ENCODE measurements around the gene RABL3. TPM values are rescaled to one million over a fixed set of nuclear protein-coding genes. Genes with fewer than 3 reads are reported as not detected.
"Not testable (repeated sequence)": the region's sequence is repeated elsewhere in the genome, so short reads cannot be mapped to it uniquely, and the experiment has no call there.

Gene RABL3
- 10 to 100 TPM in 2 of 5 donors, 1 to 10 TPM in 3; 2.0 to 27.7 (median 9.3) TPM for total RNA-seq
- polyA plus RNA-seq, result 10 to 100 TPM in 1 of 3 donors, 1 to 10 TPM in 2; 5.0 to 15.9 (median 9.5) TPM
- long read RNA-seq, donor 1, partial matches to known transcripts, result 0 of 1 reads
- long read RNA-seq, donor 1, other reads (novel, unspliced or antisense), result 0 of 1 reads
- long read RNA-seq, donor 2, partial matches to known transcripts, result 0 of 5 reads
- long read RNA-seq, donor 2, other reads (novel, unspliced or antisense), result 5 of 5 reads
- long read RNA-seq, donor 3, partial matches to known transcripts, result 0 of 2 reads
- long read RNA-seq, donor 3, other reads (novel, unspliced or antisense), result 0 of 2 reads
- long read RNA-seq, donor 4, partial matches to known transcripts, result 0 of 1 reads
- long read RNA-seq, donor 4, other reads (novel, unspliced or antisense), result 0 of 1 reads
- long read RNA-seq, donor 5, partial matches to known transcripts, result 0 of 4 reads
- long read RNA-seq, donor 5, other reads (novel, unspliced or antisense), result 0 of 4 reads
- long read RNA-seq, donor 6, result 0 reads
- long read RNA-seq, donor 7, transcript RABL3-201 (8 exons, 3,883 nt), result major isoform, 5 of 5 reads
- long read RNA-seq, donor 7, partial matches to known transcripts, result 0 of 5 reads
- long read RNA-seq, donor 7, other reads (novel, unspliced or antisense), result 0 of 5 reads
- long read RNA-seq, donor 8, partial matches to known transcripts, result 0 of 2 reads
- long read RNA-seq, donor 8, other reads (novel, unspliced or antisense), result 0 of 2 reads
- long read RNA-seq, donor 9, partial matches to known transcripts, result 0 of 3 reads
- long read RNA-seq, donor 9, other reads (novel, unspliced or antisense), result 0 of 3 reads
- long read RNA-seq, donor 10, partial matches to known transcripts, result 0 of 1 reads
- long read RNA-seq, donor 10, other reads (novel, unspliced or antisense), result 0 of 1 reads

GRCh38 chr3:120742198-120742848, at the start of gene RABL3, which contains the start of gene GTF2E1:
Gene RABL3, minus strand, starts transcription at chr3:120742516. Its CDS starts 9 bp downstream, at chr3:120742507.
Gene GTF2E1, plus strand, starts transcription at chr3:120742744. Its CDS starts 7,809 bp downstream, at chr3:120750553.
- intact Hi-C loops (cut with DNase I; ENCODE audit: low total_unique reads), result no loop called here
- Histone ChIP-seq H3K36me3 (peaks cover 0 to 12% (median 11%) of the 10 kb centered on the region in 4 donors), H3K4me1 (peaks cover 14 to 31% (median 22%) of the 10 kb centered on the region in 4 donors), H3K27ac (peak within 1 kb of the TSS; percentile 93 to 98 (median 96)), H3K27me3 (no peaks in the 10 kb centered on the region), H3K4me3 (peak within 1 kb of the TSS; percentile 75 to 93 (median 84)), H3K9me3 (peaks cover 0 to 9% (median 2%) of the 10 kb centered on the region in 4 donors)
- DNase-seq, result peak; percentile 98 to 100
- 0 to 1% (median 0%) methylated on average over 37 to 39 of the region's 39 CpGs for WGBS, 5 donors
- peak; percentile 67 to 94 (median 76) for TF ChIP-seq POLR2AphosphoS5 (IDR thresholded peaks at IDR 0.05)
- TF ChIP-seq, protein P1, sequence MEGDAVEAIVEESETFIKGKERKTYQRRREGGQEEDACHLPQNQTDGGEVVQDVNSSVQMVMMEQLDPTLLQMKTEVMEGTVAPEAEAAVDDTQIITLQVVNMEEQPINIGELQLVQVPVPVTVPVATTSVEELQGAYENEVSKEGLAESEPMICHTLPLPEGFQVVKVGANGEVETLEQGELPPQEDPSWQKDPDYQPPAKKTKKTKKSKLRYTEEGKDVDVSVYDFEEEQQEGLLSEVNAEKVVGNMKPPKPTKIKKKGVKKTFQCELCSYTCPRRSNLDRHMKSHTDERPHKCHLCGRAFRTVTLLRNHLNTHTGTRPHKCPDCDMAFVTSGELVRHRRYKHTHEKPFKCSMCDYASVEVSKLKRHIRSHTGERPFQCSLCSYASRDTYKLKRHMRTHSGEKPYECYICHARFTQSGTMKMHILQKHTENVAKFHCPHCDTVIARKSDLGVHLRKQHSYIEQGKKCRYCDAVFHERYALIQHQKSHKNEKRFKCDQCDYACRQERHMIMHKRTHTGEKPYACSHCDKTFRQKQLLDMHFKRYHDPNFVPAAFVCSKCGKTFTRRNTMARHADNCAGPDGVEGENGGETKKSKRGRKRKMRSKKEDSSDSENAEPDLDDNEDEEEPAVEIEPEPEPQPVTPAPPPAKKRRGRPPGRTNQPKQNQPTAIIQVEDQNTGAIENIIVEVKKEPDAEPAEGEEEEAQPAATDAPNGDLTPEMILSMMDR (IDR thresholded peaks at IDR 0.05), result no peak

DNA sequence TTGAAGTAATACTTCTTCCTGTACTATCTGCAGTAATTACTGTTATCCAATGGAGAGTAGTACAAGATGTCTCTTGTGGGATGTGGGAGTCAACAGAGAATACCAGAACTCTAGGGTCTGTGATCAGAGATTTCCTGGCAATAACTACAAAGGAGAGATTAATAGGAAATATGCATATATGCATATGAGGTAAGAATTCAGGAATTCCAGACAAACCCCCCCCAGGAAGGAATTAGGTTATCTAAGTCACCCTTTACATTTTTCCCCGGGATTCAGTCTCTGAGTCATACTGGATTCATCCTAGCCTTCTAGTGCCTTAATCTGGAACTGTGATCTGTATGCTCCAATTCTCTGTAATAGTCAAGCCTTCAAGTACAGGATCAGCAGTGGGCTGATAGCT, 49.6 kb upstream of the RABL3 start:
- WGBS, 5 donors, result 37 to 86% (median 53%) methylated on average over 1 of the region's 1 CpG

GRCh38 chr3:120791010-120791409, 48.7 kb upstream of the RABL3 start:
- WGBS, 5 donors, result 88 to 93% (median 90%) methylated on average over 1 of the region's 1 CpG

More for the DNA sequence above, 49.6 kb upstream of the RABL3 start:
- Histone ChIP-seq H3K27me3 (no peaks in the 10 kb centered on the region), H3K4me3 (no peak overlapping the region), H3K9me3 (no peaks in the 10 kb centered on the region), H3K4me1 (peaks cover 0 to 8% (median 0%) of the 10 kb centered on the region in 4 donors), H3K36me3 (no peaks in the 10 kb centered on the region), H3K27ac (no peak overlapping the region)
- intact Hi-C loops (cut with DNase I; ENCODE audit: low total_unique reads), result no loop called here
- TF ChIP-seq POLR2AphosphoS5 (IDR thresholded peaks at IDR 0.05) (no peak), EP300 (IDR thresholded peaks at IDR 0.05) (no peak), POLR2A (IDR thresholded peaks at IDR 0.05) (no peak)
- TF ChIP-seq, protein P1 (IDR thresholded peaks at IDR 0.05), result no peak
- DNase-seq, result no peak

GRCh38 chr3:120785832-120786231, 43.5 kb upstream of the RABL3 start:
- H3K27me3 ChIP-seq; DNase-seq; H3K4me3 ChIP-seq; intact Hi-C loops (cut with DNase I; ENCODE audit: low total_unique reads); H3K9me3 ChIP-seq; H3K27ac ChIP-seq: not testable (repeated sequence)
- Histone ChIP-seq H3K4me1 (peaks cover 0 to 11% (median 5%) of the 10 kb centered on the region in 4 donors), H3K36me3 (peaks cover 6 to 21% (median 19%) of the 10 kb centered on the region in 4 donors)
- WGBS, 5 donors, result 58 to 77% (median 60%) methylated on average over 5 of the region's 5 CpGs

More at GRCh38 chr3:120791010-120791409, 48.7 kb upstream of the RABL3 start:
- Histone ChIP-seq H3K36me3 (no peaks in the 10 kb centered on the region), H3K4me1 (peaks cover 0 to 13% (median 2%) of the 10 kb centered on the region in 4 donors), H3K27me3 (no peaks in the 10 kb centered on the region), H3K9me3 (no peaks in the 10 kb centered on the region), H3K27ac (no peak overlapping the region), H3K4me3 (no peak overlapping the region)
- no peak for DNase-seq
- TF ChIP-seq, protein P1 (IDR thresholded peaks at IDR 0.05), result no peak
- TF ChIP-seq POLR2AphosphoS5 (IDR thresholded peaks at IDR 0.05), result no peak
- TF ChIP-seq EP300 (IDR thresholded peaks at IDR 0.05), result no peak
- TF ChIP-seq POLR2A (IDR thresholded peaks at IDR 0.05), result no peak
- intact Hi-C loops (cut with DNase I; ENCODE audit: low total_unique reads), result no loop called here
